Vagina (tissue), 2 donors: ENCODE results near the gene P2RY6. TPM values are rescaled to one million over a fixed set of nuclear protein-coding genes. Genes with fewer than 3 reads are reported as not detected.
A peak's percentile ranks its signal among the peaks of the same experiment; 100 is the strongest.

Source experiments
- DNase-seq, 2 donors: peaks; one replicate each; pipeline ENCODE4 v3.0.0-alpha.2; 2017; ENCODE audit errors: extremely low spot score in 2 of 2
- H3K27ac ChIP-seq: fragments of 200-600 bp; sonication (generic); one replicate; pipeline ENCODE4 v1.5.1; 2019
- H3K27me3 ChIP-seq: fragments of 200-600 bp; sonication (generic); one replicate; pipeline ENCODE4 v1.5.1; 2019
- H3K36me3 ChIP-seq, 2 donors: fragments of 200-600 bp; sonication (generic); one replicate each; pipeline ENCODE4 v1.5.1; 2017 to 2019
- H3K4me1 ChIP-seq: fragments of 200-600 bp; sonication (generic); one replicate; pipeline ENCODE4 v1.5.1; 2019
- H3K4me3 ChIP-seq, 2 donors: fragments of 200-600 bp; sonication (generic); 1 replicate in 1 of 2; 2 replicates in 1 of 2; pipeline ENCODE4 v1.5.1; 2016 to 2019
- H3K9me3 ChIP-seq: fragments of 200-600 bp; sonication (generic); one replicate; pipeline ENCODE4 v1.5.1; 2019
- CTCF ChIP-seq, 3 experiments: fragments of 450-650 bp in 2 of 3; fragments of 200-600 bp in 1 of 3; sonication (generic) in 1 of 3; IDR thresholded peaks; one replicate each; pipeline ENCODE4 v1.5.1; 2017 to 2019; ENCODE audit warnings: antibody characterized with exemption in 3 of 3, mild to moderate bottlenecking in 2 of 3, moderate library complexity in 2 of 3
- POLR2A ChIP-seq, 2 donors: fragments of 450-650 bp; IDR thresholded peaks; one replicate each; pipeline ENCODE4 v1.6.1; 2017; ENCODE audit warnings: antibody characterized with exemption in 2 of 2, mild to moderate bottlenecking in 2 of 2, moderate library complexity in 2 of 2
- POLR2AphosphoS5 ChIP-seq, 2 donors: sonication (generic); formaldehyde crosslinking; IDR thresholded peaks; one replicate each; pipeline ENCODE4 v1.9.0; 2017; ENCODE audit warnings: antibody characterized with exemption in 2 of 2, mild to moderate bottlenecking in 2 of 2, low read depth in 1 of 2; ENCODE audit not compliant: insufficient read depth in 1 of 2
- intact Hi-C: fragments of 100-400 bp; cut with DNase I; formaldehyde crosslinking; loops from one replicate; pipeline ENCODE4 v1.15.1; 2023
- total RNA-seq: library from RNA; depleted of rRNA; stranded (reverse); fragments of >200 nt; gene quantifications from one replicate; pipeline ENCODE4 v1.2.3, GENCODE V29; 2016

The P2RY6 gene
- total RNA-seq, 1 donor from 2014 or later, result 2.0 TPM

- DNase-seq, result no peak
- Histone ChIP-seq H3K27me3 (no peaks in the 10 kb centered on the region), H3K4me1 (peaks cover 98% of the 10 kb centered on the region), H3K36me3 (no peaks in the 10 kb centered on the region), H3K4me3 (no peak overlapping the region), H3K27ac (peak overlapping the region; percentile 98), H3K9me3 (no peaks in the 10 kb centered on the region)
- intact Hi-C loops, result no loop called here
- no peak for TF ChIP-seq POLR2A (IDR thresholded peaks at IDR 0.05)
- no peak for TF ChIP-seq POLR2AphosphoS5 (IDR thresholded peaks at IDR 0.05; ENCODE audit: insufficient read depth in 1 of 2, low read depth in 1 of 2)
- no peak for TF ChIP-seq CTCF (IDR thresholded peaks at IDR 0.05)
Observed at GRCh38 chr11:73315293-73316020, 43.3 kb downstream of the P2RY6 start.

- H3K4me3 ChIP-seq, result no peak overlapping the region
- H3K27me3 ChIP-seq, result no peaks in the 10 kb centered on the region
- H3K4me1 ChIP-seq, result peaks cover 98% of the 10 kb centered on the region
- intact Hi-C loops, result no loop called here
- no peak for DNase-seq
- no peaks in the 10 kb centered on the region for H3K9me3 ChIP-seq
- peak overlapping the region; percentile 98 for H3K27ac ChIP-seq
- TF ChIP-seq POLR2A (IDR thresholded peaks at IDR 0.05) (no peak), POLR2AphosphoS5 (IDR thresholded peaks at IDR 0.05; ENCODE audit: insufficient read depth in 1 of 2, low read depth in 1 of 2) (no peak), CTCF (IDR thresholded peaks at IDR 0.05) (no peak)
- H3K36me3 ChIP-seq, result no peaks in the 10 kb centered on the region
Observed at GRCh38 chr11:73316422-73316821, 44.3 kb downstream of the P2RY6 start.

DNA sequence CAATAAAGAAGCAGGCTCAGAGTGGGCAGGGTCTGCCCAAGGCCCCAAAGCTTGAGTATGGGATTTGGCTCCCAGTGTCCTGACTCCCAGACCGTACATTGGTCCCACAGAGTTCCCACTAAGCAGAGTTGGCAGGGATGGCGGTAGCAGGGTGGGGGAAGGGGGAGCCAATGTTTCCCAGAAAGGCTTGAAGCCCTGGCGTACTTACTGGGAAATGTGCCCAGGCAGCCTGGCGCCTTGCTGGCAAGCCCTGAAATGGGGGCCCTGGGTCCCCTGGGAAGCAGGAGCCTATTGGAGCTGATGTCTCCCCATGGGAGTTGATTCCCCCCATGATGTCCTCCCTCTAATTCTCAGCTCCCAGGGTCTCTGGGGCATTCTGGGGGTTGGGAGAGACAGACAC is 45.2 kb downstream of the P2RY6 start:
- H3K9me3 ChIP-seq, result no peaks in the 10 kb centered on the region
- no peaks in the 10 kb centered on the region for H3K27me3 ChIP-seq
- peak in 1 of 2 donors; percentile 31 for TF ChIP-seq POLR2AphosphoS5 (IDR thresholded peaks at IDR 0.05; ENCODE audit: insufficient read depth in 1 of 2, low read depth in 1 of 2)
- no peak for TF ChIP-seq POLR2A (IDR thresholded peaks at IDR 0.05)
- H3K27ac ChIP-seq, result peak overlapping the region; percentile 98
- intact Hi-C loops, result no loop called here
- H3K4me1 ChIP-seq, result peaks cover 98% of the 10 kb centered on the region
- no peak for DNase-seq
- H3K4me3 ChIP-seq, result peak overlapping the region in 1 of 2 donors; percentile 4
- H3K36me3 ChIP-seq, result no peaks in the 10 kb centered on the region

GRCh38 chr11:73317803-73318202 is 45.7 kb downstream of the P2RY6 start:
- intact Hi-C loops, result no loop called here
- H3K4me1 ChIP-seq, result peaks cover 98% of the 10 kb centered on the region

DNA sequence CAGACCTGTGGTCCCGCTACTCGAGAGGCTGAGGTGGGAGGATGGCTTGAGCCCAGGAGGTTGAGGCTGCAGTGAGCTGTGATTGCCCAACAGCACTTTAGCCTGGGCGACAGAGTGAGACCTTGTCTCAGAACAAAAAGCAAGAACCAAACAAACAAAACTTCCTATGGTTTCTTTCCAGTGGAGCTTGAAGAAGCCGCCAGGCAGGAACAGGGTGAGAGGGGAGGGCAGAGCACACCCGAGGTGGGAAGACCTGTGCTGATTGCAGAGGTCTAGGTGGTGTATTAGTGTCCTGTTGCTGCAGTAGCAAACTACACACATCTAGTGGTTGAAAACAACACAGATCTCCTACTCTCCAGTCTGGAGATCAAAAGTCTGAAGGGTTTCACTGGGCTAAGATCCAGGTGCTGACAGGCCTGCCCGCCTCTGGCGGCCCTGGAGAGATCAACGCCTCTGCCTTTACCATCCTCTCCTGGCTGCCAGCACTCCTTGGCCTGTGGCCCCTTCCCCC is 46.4 kb downstream of the P2RY6 start:
- intact Hi-C loops, result no loop called here
- no peaks in the 10 kb centered on the region for H3K9me3 ChIP-seq
- no peak for TF ChIP-seq POLR2AphosphoS5 (IDR thresholded peaks at IDR 0.05; ENCODE audit: insufficient read depth in 1 of 2, low read depth in 1 of 2)
- TF ChIP-seq POLR2A (IDR thresholded peaks at IDR 0.05), result no peak
- TF ChIP-seq CTCF (IDR thresholded peaks at IDR 0.05), result no peak
- no peaks in the 10 kb centered on the region for H3K36me3 ChIP-seq
- no peaks in the 10 kb centered on the region for H3K27me3 ChIP-seq
- H3K4me3 ChIP-seq, result no peak overlapping the region
- peak overlapping the region; percentile 98 for H3K27ac ChIP-seq
- no peak for DNase-seq
- H3K4me1 ChIP-seq, result peaks cover 98% of the 10 kb centered on the region

More at GRCh38 chr11:73317803-73318202, 45.7 kb downstream of the P2RY6 start:
- DNase-seq, result no peak
- Histone ChIP-seq H3K36me3 (no peaks in the 10 kb centered on the region), H3K27ac (peak overlapping the region; percentile 98), H3K9me3 (no peaks in the 10 kb centered on the region), H3K4me3 (peak overlapping the region in 1 of 2 donors; percentile 4), H3K27me3 (no peaks in the 10 kb centered on the region)
- TF ChIP-seq CTCF (IDR thresholded peaks at IDR 0.05) (no peak), POLR2A (IDR thresholded peaks at IDR 0.05) (no peak), POLR2AphosphoS5 (IDR thresholded peaks at IDR 0.05; ENCODE audit: insufficient read depth in 1 of 2, low read depth in 1 of 2) (no peak)
